GM12878 (cell line): Measurements from ENCODE around the gene PIM2. TPM values are rescaled to one million over a fixed set of nuclear protein-coding genes. Genes with fewer than 3 reads are reported as not detected.

ENCODE experiments used
- CREB1 ChIP-seq: IDR thresholded peaks from 2 replicates; pipeline ENCODE4 v1.6.1; 2012; ENCODE audit warnings: low read depth, mild to moderate bottlenecking, inconsistent platforms
- ESRRA ChIP-seq: IDR thresholded peaks from 2 replicates; pipeline ENCODE4 v1.6.1; 2012; ENCODE audit warnings: mild to moderate bottlenecking, low read length, improper control_type of control experiment
- GATAD2B ChIP-seq: fragments of 450-650 bp; conservative IDR thresholded peaks from 2 replicates; pipeline ENCODE4 v1.6.1; 2017; ENCODE audit warnings: low read depth, mild to moderate bottlenecking, moderate library complexity
- IKZF2 ChIP-seq, 2 experiments: fragments of 450-650 bp; IDR thresholded peaks; 2 replicates each; pipeline ENCODE4 v1.6.1; 2017; ENCODE audit warnings: mild to moderate bottlenecking in 2 of 2, moderate library complexity in 2 of 2
- MEF2A ChIP-seq: IDR thresholded peaks from 2 replicates; pipeline ENCODE4 v1.6.1; 2011; ENCODE audit warnings: low read depth, mild to moderate bottlenecking, low read length, moderate library complexity; ENCODE audit not compliant: insufficient read depth
- MTA3 ChIP-seq: IDR thresholded peaks from 2 replicates; pipeline ENCODE4 v1.6.1; 2012; ENCODE audit warnings: low read length, inconsistent platforms, borderline replicate concordance
- NFXL1 ChIP-seq: fragments of 450-650 bp; IDR thresholded peaks from 2 replicates; pipeline ENCODE4 v1.6.1; 2017; ENCODE audit warnings: antibody characterized with exemption, mild to moderate bottlenecking, borderline replicate concordance
- NR2F1 ChIP-seq: fragments of 450-650 bp; conservative IDR thresholded peaks from 2 replicates; pipeline ENCODE4 v1.6.1; 2017; ENCODE audit warnings: mild to moderate bottlenecking
- NRF1 ChIP-seq: conservative IDR thresholded peaks from 2 replicates; pipeline ENCODE4 v1.6.1; 2011; ENCODE audit warnings: mild to moderate bottlenecking, low read depth, low read length, improper control_type of control experiment
- PAX5 ChIP-seq: IDR thresholded peaks from 2 replicates; pipeline ENCODE4 v1.6.1; 2011; ENCODE audit warnings: low read depth, low read length, borderline replicate concordance
- POLR2AphosphoS2 ChIP-seq: IDR thresholded peaks from 2 replicates; pipeline ENCODE4 v1.6.1; 2011; ENCODE audit warnings: low read depth, mild to moderate bottlenecking, low read length, improper control_type of control experiment, moderate library complexity
- POU2F2 ChIP-seq: IDR thresholded peaks from 3 replicates; pipeline ENCODE4 v1.6.1; 2011; ENCODE audit warnings: low read depth, mild to moderate bottlenecking, low read length, borderline replicate concordance
- RCOR1 ChIP-seq: conservative IDR thresholded peaks from 2 replicates; pipeline ENCODE4 v1.6.1; 2012; ENCODE audit warnings: low read depth, low read length, improper control_type of control experiment
- STAT3 ChIP-seq: IDR thresholded peaks from 2 replicates; pipeline ENCODE4 v1.6.1; 2011; ENCODE audit warnings: low read depth, low read length, improper control_type of control experiment
- TAF1 ChIP-seq: IDR thresholded peaks from 2 replicates; pipeline ENCODE4 v1.6.1; 2011; ENCODE audit warnings: mild to moderate bottlenecking, low read depth, low read length, borderline replicate concordance
- TCF7 ChIP-seq: IDR thresholded peaks from 2 replicates; pipeline ENCODE4 v1.6.1; 2014; ENCODE audit warnings: antibody characterized with exemption, borderline replicate concordance
- ZZZ3 ChIP-seq: IDR thresholded peaks from 2 replicates; pipeline ENCODE4 v1.6.1; 2011; ENCODE audit warnings: low read depth; ENCODE audit not compliant: control insufficient read depth, insufficient read length
- polyA plus RNA-seq, 11 experiments: library from polyadenylated mRNA; depleted of rRNA in 4 of 11; unstranded in 6 of 11; stranded (reverse) in 5 of 11; fragments of >200 nt; fragmentation: Nextera tagmentation in 4 of 11; fragmentation: Illumina TruSeq in 1 of 11; extraction: Ambion mirVana in 4 of 11; extraction: Trizol in 1 of 11; gene quantifications; 1 replicate in 1 of 11; 2 replicates in 10 of 11; pipeline versions ENCODE4 v1.2.1 to v1.2.3, GENCODE V29; 2011 to 2016; ENCODE audit warnings: inconsistent platforms in 2 of 11, missing spikeins in 2 of 11, low read depth in 1 of 11
- total RNA-seq, 4 experiments: library from RNA; depleted of rRNA in 3 of 4; stranded (reverse); fragments of >200 nt in 3 of 4; fragmentation: Illumina TruSeq in 1 of 4; extraction: Trizol in 1 of 4; gene quantifications; 2 replicates each; pipeline versions ENCODE4 v1.2.1 to v1.2.3, GENCODE V29; 2013 to 2021
- TF ChIP-seq, protein P1 (sequence below): fragments of 450-650 bp; formaldehyde crosslinking; IDR thresholded peaks from 2 replicates; pipeline ENCODE4 v1.4.0; 2020; ENCODE audit warnings: mild to moderate bottlenecking, moderate library complexity
- TF ChIP-seq, protein P2 (sequence below): fragments of 450-650 bp; IDR thresholded peaks from 2 replicates; pipeline ENCODE4 v1.6.1; 2017; ENCODE audit warnings: mild to moderate bottlenecking, moderate library complexity
- TF ChIP-seq, protein P3 (sequence below): fragments of 450-650 bp; IDR thresholded peaks from 2 replicates; pipeline ENCODE4 v1.6.1; 2017; ENCODE audit warnings: low read depth, mild to moderate bottlenecking, moderate library complexity
- TF ChIP-seq, protein P4 (sequence below): IDR thresholded peaks from 2 replicates; pipeline ENCODE4 v1.6.1; 2012; ENCODE audit warnings: low read depth, low read length, improper control_type of control experiment

Gene PIM2
- total and polyA plus RNA-seq, 10 of the 15 experiments (the other 5 are each of a cell fraction or from before 2014, with no cell fraction given) = 19.2 to 96.8 (median 32.3) TPM

DNA sequence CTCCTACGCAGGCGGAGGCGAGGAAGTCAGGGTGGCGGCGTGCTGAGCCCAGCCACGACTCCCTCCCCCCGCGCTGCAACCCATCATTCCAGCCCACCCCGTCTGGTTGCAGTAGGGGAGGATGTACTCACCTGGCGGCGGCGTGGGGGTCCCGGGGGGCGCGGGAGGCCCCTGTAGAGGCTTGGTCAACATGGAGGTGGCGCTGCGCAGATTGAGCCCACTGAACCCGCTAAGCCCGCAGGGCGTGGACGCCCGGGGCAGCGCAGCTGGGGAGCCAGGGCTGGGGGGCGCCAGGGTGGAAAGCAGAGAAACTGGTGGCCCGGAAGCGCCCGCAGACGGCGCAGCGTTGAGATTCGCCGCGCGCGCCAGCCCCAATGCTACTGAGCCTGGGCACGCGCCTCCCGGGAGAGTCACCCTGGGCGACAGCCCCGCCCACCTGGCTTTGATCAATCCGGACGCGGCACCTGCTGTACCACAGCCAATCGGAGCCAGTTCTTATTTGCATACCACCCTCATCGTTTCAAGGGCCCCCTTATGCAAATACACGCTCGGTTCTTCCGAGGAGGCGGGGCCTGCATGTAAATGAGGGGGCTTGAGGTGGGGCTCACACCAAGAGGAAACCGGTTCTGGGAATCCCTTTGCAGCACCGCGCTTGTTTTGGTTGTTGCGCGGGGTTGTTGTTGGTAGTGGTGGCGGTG, at the start of gene PIM2 (continued):
- TF ChIP-seq, protein P1, sequence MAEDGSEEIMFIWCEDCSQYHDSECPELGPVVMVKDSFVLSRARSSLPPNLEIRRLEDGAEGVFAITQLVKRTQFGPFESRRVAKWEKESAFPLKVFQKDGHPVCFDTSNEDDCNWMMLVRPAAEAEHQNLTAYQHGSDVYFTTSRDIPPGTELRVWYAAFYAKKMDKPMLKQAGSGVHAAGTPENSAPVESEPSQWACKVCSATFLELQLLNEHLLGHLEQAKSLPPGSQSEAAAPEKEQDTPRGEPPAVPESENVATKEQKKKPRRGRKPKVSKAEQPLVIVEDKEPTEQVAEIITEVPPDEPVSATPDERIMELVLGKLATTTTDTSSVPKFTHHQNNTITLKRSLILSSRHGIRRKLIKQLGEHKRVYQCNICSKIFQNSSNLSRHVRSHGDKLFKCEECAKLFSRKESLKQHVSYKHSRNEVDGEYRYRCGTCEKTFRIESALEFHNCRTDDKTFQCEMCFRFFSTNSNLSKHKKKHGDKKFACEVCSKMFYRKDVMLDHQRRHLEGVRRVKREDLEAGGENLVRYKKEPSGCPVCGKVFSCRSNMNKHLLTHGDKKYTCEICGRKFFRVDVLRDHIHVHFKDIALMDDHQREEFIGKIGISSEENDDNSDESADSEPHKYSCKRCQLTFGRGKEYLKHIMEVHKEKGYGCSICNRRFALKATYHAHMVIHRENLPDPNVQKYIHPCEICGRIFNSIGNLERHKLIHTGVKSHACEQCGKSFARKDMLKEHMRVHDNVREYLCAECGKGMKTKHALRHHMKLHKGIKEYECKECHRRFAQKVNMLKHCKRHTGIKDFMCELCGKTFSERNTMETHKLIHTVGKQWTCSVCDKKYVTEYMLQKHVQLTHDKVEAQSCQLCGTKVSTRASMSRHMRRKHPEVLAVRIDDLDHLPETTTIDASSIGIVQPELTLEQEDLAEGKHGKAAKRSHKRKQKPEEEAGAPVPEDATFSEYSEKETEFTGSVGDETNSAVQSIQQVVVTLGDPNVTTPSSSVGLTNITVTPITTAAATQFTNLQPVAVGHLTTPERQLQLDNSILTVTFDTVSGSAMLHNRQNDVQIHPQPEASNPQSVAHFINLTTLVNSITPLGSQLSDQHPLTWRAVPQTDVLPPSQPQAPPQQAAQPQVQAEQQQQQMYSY (CRISPR knock-in tag) = no peak
- TF ChIP-seq, protein P2, sequence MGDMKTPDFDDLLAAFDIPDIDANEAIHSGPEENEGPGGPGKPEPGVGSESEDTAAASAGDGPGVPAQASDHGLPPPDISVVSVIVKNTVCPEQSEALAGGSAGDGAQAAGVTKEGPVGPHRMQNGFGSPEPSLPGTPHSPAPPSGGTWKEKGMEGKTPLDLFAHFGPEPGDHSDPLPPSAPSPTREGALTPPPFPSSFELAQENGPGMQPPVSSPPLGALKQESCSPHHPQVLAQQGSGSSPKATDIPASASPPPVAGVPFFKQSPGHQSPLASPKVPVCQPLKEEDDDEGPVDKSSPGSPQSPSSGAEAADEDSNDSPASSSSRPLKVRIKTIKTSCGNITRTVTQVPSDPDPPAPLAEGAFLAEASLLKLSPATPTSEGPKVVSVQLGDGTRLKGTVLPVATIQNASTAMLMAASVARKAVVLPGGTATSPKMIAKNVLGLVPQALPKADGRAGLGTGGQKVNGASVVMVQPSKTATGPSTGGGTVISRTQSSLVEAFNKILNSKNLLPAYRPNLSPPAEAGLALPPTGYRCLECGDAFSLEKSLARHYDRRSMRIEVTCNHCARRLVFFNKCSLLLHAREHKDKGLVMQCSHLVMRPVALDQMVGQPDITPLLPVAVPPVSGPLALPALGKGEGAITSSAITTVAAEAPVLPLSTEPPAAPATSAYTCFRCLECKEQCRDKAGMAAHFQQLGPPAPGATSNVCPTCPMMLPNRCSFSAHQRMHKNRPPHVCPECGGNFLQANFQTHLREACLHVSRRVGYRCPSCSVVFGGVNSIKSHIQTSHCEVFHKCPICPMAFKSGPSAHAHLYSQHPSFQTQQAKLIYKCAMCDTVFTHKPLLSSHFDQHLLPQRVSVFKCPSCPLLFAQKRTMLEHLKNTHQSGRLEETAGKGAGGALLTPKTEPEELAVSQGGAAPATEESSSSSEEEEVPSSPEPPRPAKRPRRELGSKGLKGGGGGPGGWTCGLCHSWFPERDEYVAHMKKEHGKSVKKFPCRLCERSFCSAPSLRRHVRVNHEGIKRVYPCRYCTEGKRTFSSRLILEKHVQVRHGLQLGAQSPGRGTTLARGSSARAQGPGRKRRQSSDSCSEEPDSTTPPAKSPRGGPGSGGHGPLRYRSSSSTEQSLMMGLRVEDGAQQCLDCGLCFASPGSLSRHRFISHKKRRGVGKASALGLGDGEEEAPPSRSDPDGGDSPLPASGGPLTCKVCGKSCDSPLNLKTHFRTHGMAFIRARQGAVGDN = peak; percentile 44
- TF ChIP-seq TAF1 = peak; percentile 99
- TF ChIP-seq POLR2AphosphoS2 = peak; percentile 97
- TF ChIP-seq TCF7 = no peak
- TF ChIP-seq ESRRA = no peak
- TF ChIP-seq RCOR1 = no peak
- TF ChIP-seq, protein P3, sequence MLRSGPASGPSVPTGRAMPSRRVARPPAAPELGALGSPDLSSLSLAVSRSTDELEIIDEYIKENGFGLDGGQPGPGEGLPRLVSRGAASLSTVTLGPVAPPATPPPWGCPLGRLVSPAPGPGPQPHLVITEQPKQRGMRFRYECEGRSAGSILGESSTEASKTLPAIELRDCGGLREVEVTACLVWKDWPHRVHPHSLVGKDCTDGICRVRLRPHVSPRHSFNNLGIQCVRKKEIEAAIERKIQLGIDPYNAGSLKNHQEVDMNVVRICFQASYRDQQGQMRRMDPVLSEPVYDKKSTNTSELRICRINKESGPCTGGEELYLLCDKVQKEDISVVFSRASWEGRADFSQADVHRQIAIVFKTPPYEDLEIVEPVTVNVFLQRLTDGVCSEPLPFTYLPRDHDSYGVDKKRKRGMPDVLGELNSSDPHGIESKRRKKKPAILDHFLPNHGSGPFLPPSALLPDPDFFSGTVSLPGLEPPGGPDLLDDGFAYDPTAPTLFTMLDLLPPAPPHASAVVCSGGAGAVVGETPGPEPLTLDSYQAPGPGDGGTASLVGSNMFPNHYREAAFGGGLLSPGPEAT = no peak
- no peak for TF ChIP-seq NFXL1
- TF ChIP-seq NRF1 = no peak
- TF ChIP-seq, protein P4, sequence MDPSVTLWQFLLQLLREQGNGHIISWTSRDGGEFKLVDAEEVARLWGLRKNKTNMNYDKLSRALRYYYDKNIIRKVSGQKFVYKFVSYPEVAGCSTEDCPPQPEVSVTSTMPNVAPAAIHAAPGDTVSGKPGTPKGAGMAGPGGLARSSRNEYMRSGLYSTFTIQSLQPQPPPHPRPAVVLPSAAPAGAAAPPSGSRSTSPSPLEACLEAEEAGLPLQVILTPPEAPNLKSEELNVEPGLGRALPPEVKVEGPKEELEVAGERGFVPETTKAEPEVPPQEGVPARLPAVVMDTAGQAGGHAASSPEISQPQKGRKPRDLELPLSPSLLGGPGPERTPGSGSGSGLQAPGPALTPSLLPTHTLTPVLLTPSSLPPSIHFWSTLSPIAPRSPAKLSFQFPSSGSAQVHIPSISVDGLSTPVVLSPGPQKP = peak; percentile 51; the same call in 1 of the 2 replicates
- no peak for TF ChIP-seq MEF2A
- no peak for TF ChIP-seq IKZF2 (IDR thresholded peaks at IDR 0.05)
- no peak for TF ChIP-seq MTA3
- no peak for TF ChIP-seq STAT3
- peak; percentile 99 for TF ChIP-seq POU2F2
- no peak for TF ChIP-seq CREB1
- TF ChIP-seq PAX5 = no peak
- TF ChIP-seq NR2F1 = no peak
- TF ChIP-seq ZZZ3 = no peak
- no peak for TF ChIP-seq GATAD2B
